Stimulated activated CD8-positive, alpha-beta memory T cell treated with anti-CD3 and anti-CD28 coated beads, Interleukin-2, amount 100 ng/mL, for 48 hours (primary cell): ENCODE results near the gene BEST2.

Experiments
- DNase-seq, 2 donors: peaks; one replicate each; pipeline ENCODE4 v3.0.0-alpha.2; 2020; ENCODE audit warnings: low read depth in 2 of 2

The BEST2 gene

GRCh38 chr19:12769689-12770088 is 18.1 kb downstream of the BEST2 start:
- DNase-seq = no peak

GRCh38 chr19:12770922-12771321 is 19.3 kb downstream of the BEST2 start:
- no peak for DNase-seq

GRCh38 chr19:12772323-12772722 is 20.7 kb downstream of the BEST2 start:
- no peak for DNase-seq

- no peak for DNase-seq
Observed at GRCh38 chr19:12773571-12773970, 22.0 kb downstream of the BEST2 start.

- no peak for DNase-seq
Observed at GRCh38 chr19:12774588-12775555, 23.3 kb downstream of the BEST2 start, which contains the start of gene HOOK2. HOOK2 (minus strand) TSS chr19:12775552; CDS start chr19:12775449, 103 bp downstream.

GRCh38 chr19:12777217-12778016 is 25.8 kb downstream of the BEST2 start:
- DNase-seq = peak; percentile 75 to 78

- no peak for DNase-seq
Observed at GRCh38 chr19:12778017-12778904, 26.7 kb downstream of the BEST2 start.

GRCh38 chr19:12778905-12779161 is 27.2 kb downstream of the BEST2 start:
- no peak for DNase-seq

GRCh38 chr19:12779162-12779993 is 27.8 kb downstream of the BEST2 start:
- no peak for DNase-seq

GRCh38 chr19:12782174-12782423 is 30.5 kb downstream of the BEST2 start:
- no peak for DNase-seq

- peak; percentile 89 to 95 for DNase-seq
Observed at GRCh38 chr19:12782424-12783290, 31.1 kb downstream of the BEST2 start.

GRCh38 chr19:12783291-12783848 is 31.8 kb downstream of the BEST2 start:
- peak in 1 of 2 donors; percentile 71 for DNase-seq

- DNase-seq = no peak
Observed at GRCh38 chr19:12783849-12784393, 32.3 kb downstream of the BEST2 start.

GRCh38 chr19:12784394-12784870 is 32.8 kb downstream of the BEST2 start:
- DNase-seq = no peak

- no peak for DNase-seq
Observed at GRCh38 chr19:12784871-12785430, 33.4 kb downstream of the BEST2 start.

GRCh38 chr19:12785431-12786031 is 33.9 kb downstream of the BEST2 start:
- DNase-seq = no peak

GRCh38 chr19:12786141-12786870 is 34.7 kb downstream of the BEST2 start:
- DNase-seq = no peak

GRCh38 chr19:12786952-12787351 is 35.4 kb downstream of the BEST2 start:
- DNase-seq = no peak
